Measurements from ENCODE around the gene TMEM225B. TPM values are rescaled to one million over a fixed set of nuclear protein-coding genes. Genes with fewer than 3 reads are reported as not detected.
"Not testable (repeated sequence)": the region's sequence is repeated elsewhere in the genome, so short reads cannot be mapped to it uniquely, and the experiment has no call there.

The TMEM225B gene
- total RNA-seq, 4 donors from 2014 or later, result 0.82 to 1.8 (median 0.89) TPM

DNA sequence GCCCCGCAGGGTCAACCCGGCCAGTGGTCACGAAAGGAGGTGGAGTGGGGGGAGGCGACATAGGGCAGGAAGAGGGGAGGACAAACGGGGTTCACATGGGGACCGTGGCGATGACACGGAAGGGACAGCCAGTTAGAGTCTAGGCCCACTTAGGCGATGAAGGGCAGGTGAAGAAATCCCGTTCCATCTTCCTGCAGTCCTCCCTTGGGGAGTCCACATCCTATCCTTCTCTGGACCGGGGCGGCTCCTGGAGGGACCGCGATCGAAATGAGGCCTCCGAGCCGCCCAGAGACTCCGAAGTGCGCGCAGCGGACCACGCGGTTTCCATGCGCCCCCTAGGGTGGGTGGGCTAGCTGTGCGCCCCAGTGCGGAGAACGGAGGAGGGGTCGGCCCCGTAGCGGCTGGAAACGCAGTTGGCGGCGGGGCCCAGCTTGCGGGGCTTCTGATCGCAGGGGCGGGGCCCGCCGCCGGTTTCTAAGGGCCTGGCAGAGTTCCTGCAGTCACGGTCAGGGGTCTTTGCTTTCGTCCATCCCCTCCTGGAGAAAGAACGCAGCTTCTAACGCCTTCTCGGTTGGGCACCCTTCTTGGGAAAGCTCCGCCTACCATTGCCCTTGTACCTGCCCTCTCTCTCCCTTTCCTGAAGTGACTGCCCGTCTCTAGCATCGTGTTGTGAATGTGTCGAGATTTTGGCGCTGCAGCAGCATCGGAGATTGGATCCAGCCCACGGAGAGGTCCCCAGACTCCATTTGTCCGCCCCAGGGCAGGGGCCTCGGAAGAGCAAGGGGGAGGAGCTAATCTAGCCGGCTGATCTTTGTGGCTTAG, 17.9 kb upstream of the TMEM225B start:
- no peak for TF ChIP-seq CTCF (IDR thresholded peaks at IDR 0.05)
- ATAC-seq (ENCODE audit: low FRiP score) (peak; percentile 61), DNase-seq (ENCODE audit: low spot score) (no peak)

- not testable (repeated sequence) for ATAC-seq (ENCODE audit: low FRiP score); DNase-seq (ENCODE audit: low spot score)
These were observed 17.2 kb upstream of the TMEM225B start for GRCh38 chr7:99580778-99581332.

GRCh38 chr7:99588868-99589267, 9.2 kb upstream of the TMEM225B start:
- ATAC-seq (ENCODE audit: low FRiP score) (no peak), DNase-seq (ENCODE audit: low spot score) (no peak)
- TF ChIP-seq CTCF (IDR thresholded peaks at IDR 0.05), result no peak

DNA sequence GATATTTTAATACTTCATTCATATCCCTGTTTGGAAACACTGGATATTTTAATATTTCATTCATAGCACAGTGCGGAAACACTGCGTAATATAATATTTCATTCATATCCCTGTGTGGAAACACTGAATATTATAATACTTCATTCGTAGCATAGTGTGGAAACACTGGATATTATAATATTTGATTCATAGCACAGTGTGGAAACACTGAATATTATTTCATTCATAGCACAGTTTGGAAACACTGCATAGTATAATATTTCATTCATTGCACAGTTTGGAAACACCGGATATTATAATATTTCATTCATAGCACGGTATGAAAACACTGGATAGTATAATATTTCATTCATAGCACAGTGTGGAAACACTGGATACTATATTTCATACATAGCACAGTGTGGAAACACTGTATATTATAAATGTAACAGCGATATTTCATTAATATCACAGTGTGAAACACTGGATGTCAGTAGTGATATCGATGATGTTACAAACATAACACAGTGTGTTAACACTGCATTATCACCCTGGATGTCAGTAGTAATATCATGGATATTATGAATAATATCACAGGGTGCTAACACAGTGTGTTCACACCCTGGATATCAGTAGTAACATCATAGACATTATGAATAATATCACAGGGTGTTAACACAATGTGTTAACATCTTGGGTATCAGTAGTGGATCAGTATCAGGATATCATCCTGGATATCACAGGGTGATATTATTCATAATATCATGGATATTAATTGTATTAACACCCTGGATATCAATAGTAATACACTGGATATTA, 2.9 kb upstream of the TMEM225B start:
- DNase-seq (ENCODE audit: low spot score) (no peak), ATAC-seq (ENCODE audit: low FRiP score) (no peak)
- TF ChIP-seq CTCF (IDR thresholded peaks at IDR 0.05), result no peak

DNA sequence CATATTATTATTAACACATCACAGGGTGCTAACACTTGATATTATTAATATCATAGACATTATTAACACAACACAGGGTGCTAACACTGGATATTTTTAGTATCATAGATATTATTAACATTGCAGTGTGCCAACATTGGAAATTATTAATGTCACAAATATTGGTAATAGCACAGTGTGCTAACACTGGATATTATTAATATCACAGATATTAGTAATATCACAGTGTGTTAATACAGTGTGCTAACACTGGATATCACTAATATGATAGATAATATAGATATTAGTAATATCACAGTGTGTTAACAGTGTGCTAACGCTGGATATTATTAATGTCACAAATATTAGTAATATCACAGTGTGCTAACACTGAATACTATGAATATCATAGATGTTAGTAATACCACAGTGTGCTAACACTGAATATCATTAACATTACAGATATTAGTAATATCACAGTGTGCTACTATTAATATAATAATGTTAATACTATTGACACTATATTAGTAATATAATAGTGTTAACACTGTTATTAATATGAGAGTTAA, 1.6 kb upstream of the TMEM225B start:
- no peak for TF ChIP-seq CTCF (IDR thresholded peaks at IDR 0.05)
- ATAC-seq (ENCODE audit: low FRiP score) (no peak), DNase-seq (ENCODE audit: low spot score) (no peak)

DNA sequence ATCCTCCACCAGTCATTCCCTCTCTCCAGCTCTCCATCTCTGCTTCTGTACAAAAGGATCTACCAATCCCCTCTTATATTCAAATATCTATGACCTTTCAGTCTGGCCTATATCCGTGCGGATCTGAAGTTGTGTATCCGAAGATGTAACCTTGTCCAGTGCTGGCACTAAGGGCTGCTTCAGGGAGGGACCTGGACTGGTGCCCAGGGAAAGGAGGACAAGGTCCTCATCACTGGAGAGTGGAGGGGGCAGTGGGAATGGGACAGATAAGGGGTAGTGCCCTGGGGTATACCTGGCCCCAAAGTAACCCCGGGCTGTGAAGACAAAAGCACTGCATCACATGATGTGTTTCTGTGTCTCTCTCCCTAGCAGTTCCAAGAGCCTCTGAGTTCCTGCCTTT, 1.8 kb downstream of the TMEM225B start:
- ATAC-seq (ENCODE audit: low FRiP score), result no peak
- DNase-seq (ENCODE audit: low spot score), result no peak
- TF ChIP-seq CTCF (IDR thresholded peaks at IDR 0.05), result no peak

DNA sequence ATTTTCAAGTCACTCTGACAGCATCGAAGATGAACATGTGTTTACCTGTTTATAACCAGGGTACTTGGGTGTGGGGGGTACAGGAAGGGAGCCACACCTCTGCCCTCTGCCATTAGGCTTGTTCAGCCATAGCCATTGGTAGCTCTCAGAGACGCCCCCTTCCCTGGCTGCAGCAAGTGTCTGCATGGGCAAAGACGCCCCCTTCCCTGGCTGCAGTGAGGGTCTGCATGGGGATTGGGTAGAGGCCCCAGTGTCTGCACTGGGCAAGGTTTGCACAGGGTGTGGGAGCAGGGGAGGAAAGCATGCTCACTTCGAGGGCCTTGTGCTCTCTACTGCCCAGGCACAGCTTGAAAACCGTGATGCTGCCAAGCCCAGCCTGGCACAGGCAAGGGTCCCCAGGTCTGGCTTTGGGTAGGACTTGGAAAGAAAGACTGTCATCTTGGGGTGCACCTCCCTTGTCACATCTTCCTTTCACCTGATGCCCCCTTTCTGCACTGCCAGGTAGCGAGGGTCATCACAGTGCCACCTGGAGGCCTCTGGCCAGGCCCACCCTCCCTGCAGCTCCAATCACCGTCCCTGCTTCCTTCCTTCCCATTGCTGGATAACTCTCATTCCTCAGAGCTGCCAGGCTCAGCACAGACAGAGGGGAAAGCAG, 3.7 kb downstream of the TMEM225B start:
- ATAC-seq (ENCODE audit: low FRiP score), result no peak
- no peak for DNase-seq (ENCODE audit: low spot score)
- no peak for TF ChIP-seq CTCF (IDR thresholded peaks at IDR 0.05)

All from omental fat pad (tissue), 4 donors.